Spleen (tissue), 7 donors: Measurements from ENCODE around the gene RPRD1B.

Experiments used
- CTCF ChIP-seq, 11 experiments: fragments of 200-600 bp in 7 of 11; fragments of 450-650 bp in 4 of 11; sonication (generic) in 4 of 11; IDR thresholded peaks in 8 of 11; conservative IDR thresholded peaks in 3 of 11; 1 replicate in 7 of 11; 2 replicates in 4 of 11; pipeline versions ENCODE4 v1.4.0 to v1.8.0; 2016 to 2021; ENCODE audit warnings: antibody characterized with exemption in 11 of 11, inconsistent platforms in 4 of 11, mild to moderate bottlenecking in 1 of 11
- POLR2A ChIP-seq, 3 donors: fragments of 450-650 bp; IDR thresholded peaks; one replicate each; pipeline ENCODE4 v1.5.1; 2017; ENCODE audit warnings: antibody characterized with exemption in 3 of 3, mild to moderate bottlenecking in 1 of 3
- POLR2AphosphoS5 ChIP-seq, 3 donors: sonication (generic); formaldehyde crosslinking; IDR thresholded peaks; one replicate each; pipeline ENCODE4 v1.5.1; 2017; ENCODE audit warnings: antibody characterized with exemption in 3 of 3
- donor health status: DM: no; HTN: no; CAD: no; lungs with moderate emphysema.
- donor health status: DM: no; HTN: no; CAD: no.
- donor health status: DM: no; HTN: no; CAD: no.

GRCh38 chr20:38054647-38055046 lies 21.1 kb downstream of the RPRD1B start:
- TF ChIP-seq CTCF (IDR thresholded peaks at IDR 0.05 in 8 of 11, conservative IDR thresholded peaks at IDR 0.05 in 3 of 11) (no peak), POLR2A (IDR thresholded peaks at IDR 0.05) (no peak), POLR2AphosphoS5 (IDR thresholded peaks at IDR 0.05) (no peak)
